Measurements from ENCODE around the gene DMXL1.

DNA sequence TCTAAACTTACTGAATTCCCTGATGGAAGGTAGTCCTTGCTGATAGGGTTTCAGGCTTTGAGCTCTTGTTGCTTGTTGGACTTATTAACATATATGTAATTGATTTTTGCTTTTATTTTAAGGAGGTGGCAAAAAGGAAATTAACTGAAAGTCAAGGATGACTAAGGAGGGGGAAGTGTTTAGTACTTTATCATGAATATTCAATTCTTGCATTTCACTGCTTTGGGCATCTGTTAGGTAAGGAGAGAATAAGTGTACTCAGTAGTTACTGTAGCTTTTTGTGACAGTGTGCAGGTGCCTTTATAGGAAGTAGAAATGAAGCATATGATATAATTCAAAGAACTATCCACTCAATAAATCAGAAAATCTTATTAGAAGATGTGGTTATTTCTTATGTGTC is 47.1 kb downstream of the DMXL1 start:
- TF ChIP-seq POLR2AphosphoS5 (IDR thresholded peaks at IDR 0.05) (no peak), POLR2A (IDR thresholded peaks at IDR 0.05) (no peak)
- TF ChIP-seq, protein P1, sequence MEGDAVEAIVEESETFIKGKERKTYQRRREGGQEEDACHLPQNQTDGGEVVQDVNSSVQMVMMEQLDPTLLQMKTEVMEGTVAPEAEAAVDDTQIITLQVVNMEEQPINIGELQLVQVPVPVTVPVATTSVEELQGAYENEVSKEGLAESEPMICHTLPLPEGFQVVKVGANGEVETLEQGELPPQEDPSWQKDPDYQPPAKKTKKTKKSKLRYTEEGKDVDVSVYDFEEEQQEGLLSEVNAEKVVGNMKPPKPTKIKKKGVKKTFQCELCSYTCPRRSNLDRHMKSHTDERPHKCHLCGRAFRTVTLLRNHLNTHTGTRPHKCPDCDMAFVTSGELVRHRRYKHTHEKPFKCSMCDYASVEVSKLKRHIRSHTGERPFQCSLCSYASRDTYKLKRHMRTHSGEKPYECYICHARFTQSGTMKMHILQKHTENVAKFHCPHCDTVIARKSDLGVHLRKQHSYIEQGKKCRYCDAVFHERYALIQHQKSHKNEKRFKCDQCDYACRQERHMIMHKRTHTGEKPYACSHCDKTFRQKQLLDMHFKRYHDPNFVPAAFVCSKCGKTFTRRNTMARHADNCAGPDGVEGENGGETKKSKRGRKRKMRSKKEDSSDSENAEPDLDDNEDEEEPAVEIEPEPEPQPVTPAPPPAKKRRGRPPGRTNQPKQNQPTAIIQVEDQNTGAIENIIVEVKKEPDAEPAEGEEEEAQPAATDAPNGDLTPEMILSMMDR (IDR thresholded peaks at IDR 0.05): no peak

Measured in gastroesophageal sphincter (tissue), 3 donors.